Kidney (tissue), 14 donors: Measurements from ENCODE around the gene PUDP. TPM values are rescaled to one million over a fixed set of nuclear protein-coding genes. Genes with fewer than 3 reads are reported as not detected.

Experiments
- DNase-seq, 5 donors: peaks; one replicate each; pipeline ENCODE4 v3.0.0-alpha.2; 2013 to 2020
- FAIRE-seq: peaks from 2 replicates; lab custom pipeline; 2012; peaks lifted over from hg19 to GRCh38; lab: Jason Lieb, UNC
- H3K27ac ChIP-seq, 2 donors: one replicate each; pipeline ENCODE4 v1.7.0; 2013; ENCODE audit warnings: low read depth in 2 of 2, low read length in 2 of 2, inconsistent platforms in 1 of 2
- H3K27me3 ChIP-seq: one replicate; pipeline ENCODE4 v1.7.1; 2013; ENCODE audit warnings: low read length, inconsistent platforms; ENCODE audit not compliant: control insufficient read depth, insufficient read depth
- H3K36me3 ChIP-seq, 3 donors: one replicate each; pipeline versions ENCODE4 v1.7.0 to v1.7.1; 2013; ENCODE audit warnings: low read length in 3 of 3, control low read depth in 1 of 3, inconsistent platforms in 1 of 3; ENCODE audit not compliant: insufficient read depth in 3 of 3, control insufficient read depth in 2 of 3
- H3K4me1 ChIP-seq, 3 donors: one replicate each; pipeline versions ENCODE4 v1.7.0 to v1.7.1; 2013; ENCODE audit warnings: low read length in 3 of 3, inconsistent platforms in 1 of 3, low read depth in 1 of 3; ENCODE audit not compliant: control insufficient read depth in 2 of 3, insufficient read depth in 2 of 3
- H3K4me3 ChIP-seq, 3 donors: one replicate each; pipeline versions ENCODE4 v1.7.0 to v1.8.1; 2013; ENCODE audit warnings: low read length in 3 of 3, control low read depth in 1 of 3, inconsistent platforms in 1 of 3
- H3K9ac ChIP-seq, 3 donors: one replicate each; pipeline versions ENCODE4 v1.7.0 to v1.7.1; 2013; ENCODE audit warnings: low read length in 3 of 3, control low read depth in 1 of 3, inconsistent platforms in 1 of 3
- H3K9me3 ChIP-seq, 3 donors: one replicate each; pipeline versions ENCODE4 v1.7.0 to v1.7.1; 2013; ENCODE audit warnings: low read length in 3 of 3, control low read depth in 1 of 3, inconsistent platforms in 1 of 3; ENCODE audit not compliant: control insufficient read depth in 2 of 3, insufficient read depth in 1 of 3
- intact Hi-C: fragments of 100-400 bp; cut with DNase I; formaldehyde crosslinking; loops from one replicate; pipeline ENCODE4 v1.11.1; 2022
- polyA plus RNA-seq: library from polyadenylated mRNA; stranded (reverse); fragments of 350-450 nt; fragmentation: Illumina TruSeq; extraction: RNeasy Lipid Tissue Mini Kit (QIAGEN cat#74804); gene quantifications from one replicate; pipeline ENCODE4 v1.2.3, GENCODE V29; 2014; ENCODE audit warnings: low read depth, low replicate concordance; ENCODE audit not compliant: insufficient read depth
- total RNA-seq: library from RNA; stranded (reverse); fragmentation: NEBNext Ultra II Directional; extraction: Animal tissue kit (Norgen Biotek cat#: 25700); gene quantifications from one replicate; pipeline ENCODE4 v1.2.1, GENCODE V29; 2021
- TF ChIP-seq, protein P1 (sequence below): IDR thresholded peaks from 3 replicates; pipeline ENCODE4 v1.5.1; 2012; ENCODE audit warnings: mild to moderate bottlenecking, moderate library complexity, borderline replicate concordance; ENCODE audit not compliant: insufficient read depth; ENCODE audit errors: extremely low read depth
- donor health status: control.
- donor health status: control.
- donor health status: control.
- donor health status: control.
- donor health status: control.
- donor health status: DM: yes; HTN: yes; CAD: no.
- donor health status: Normal renal cell carcinoma (clear cell type).

The PUDP gene
- total and polyA plus RNA-seq, 2 donors from 2014 or later: 17.4 to 31.0 TPM

DNA sequence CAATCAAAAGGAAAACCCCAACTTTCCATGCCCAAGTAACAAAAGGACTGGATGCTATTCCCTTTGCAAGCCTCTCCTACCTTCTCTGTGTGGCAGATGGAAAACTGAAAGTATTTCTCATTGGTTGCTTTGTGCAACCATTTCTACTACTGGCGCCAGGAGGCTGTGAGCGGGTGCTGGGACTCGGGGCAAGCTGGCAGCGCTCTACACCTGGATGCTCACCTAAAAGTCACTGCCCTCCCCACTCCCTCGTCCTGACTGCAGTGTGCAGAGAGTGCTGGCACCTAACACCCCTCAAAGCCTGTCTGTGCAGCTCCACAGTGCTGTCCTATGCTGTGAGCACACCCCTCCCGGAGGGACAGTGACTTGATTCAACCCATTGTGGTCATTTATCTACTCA, 54.6 kb downstream of the PUDP start:
- Histone ChIP-seq H3K36me3 (no peaks in the 10 kb centered on the region), H3K9ac (no peak overlapping the region), H3K27ac (no peak overlapping the region), H3K4me1 (no peaks in the 10 kb centered on the region), H3K27me3 (no peaks in the 10 kb centered on the region), H3K9me3 (no peaks in the 10 kb centered on the region), H3K4me3 (no peak overlapping the region)
- DNase-seq: no peak
- no peak for FAIRE-seq
- intact Hi-C loops: no loop called here
- TF ChIP-seq, protein P1, sequence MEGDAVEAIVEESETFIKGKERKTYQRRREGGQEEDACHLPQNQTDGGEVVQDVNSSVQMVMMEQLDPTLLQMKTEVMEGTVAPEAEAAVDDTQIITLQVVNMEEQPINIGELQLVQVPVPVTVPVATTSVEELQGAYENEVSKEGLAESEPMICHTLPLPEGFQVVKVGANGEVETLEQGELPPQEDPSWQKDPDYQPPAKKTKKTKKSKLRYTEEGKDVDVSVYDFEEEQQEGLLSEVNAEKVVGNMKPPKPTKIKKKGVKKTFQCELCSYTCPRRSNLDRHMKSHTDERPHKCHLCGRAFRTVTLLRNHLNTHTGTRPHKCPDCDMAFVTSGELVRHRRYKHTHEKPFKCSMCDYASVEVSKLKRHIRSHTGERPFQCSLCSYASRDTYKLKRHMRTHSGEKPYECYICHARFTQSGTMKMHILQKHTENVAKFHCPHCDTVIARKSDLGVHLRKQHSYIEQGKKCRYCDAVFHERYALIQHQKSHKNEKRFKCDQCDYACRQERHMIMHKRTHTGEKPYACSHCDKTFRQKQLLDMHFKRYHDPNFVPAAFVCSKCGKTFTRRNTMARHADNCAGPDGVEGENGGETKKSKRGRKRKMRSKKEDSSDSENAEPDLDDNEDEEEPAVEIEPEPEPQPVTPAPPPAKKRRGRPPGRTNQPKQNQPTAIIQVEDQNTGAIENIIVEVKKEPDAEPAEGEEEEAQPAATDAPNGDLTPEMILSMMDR: no peak

DNA sequence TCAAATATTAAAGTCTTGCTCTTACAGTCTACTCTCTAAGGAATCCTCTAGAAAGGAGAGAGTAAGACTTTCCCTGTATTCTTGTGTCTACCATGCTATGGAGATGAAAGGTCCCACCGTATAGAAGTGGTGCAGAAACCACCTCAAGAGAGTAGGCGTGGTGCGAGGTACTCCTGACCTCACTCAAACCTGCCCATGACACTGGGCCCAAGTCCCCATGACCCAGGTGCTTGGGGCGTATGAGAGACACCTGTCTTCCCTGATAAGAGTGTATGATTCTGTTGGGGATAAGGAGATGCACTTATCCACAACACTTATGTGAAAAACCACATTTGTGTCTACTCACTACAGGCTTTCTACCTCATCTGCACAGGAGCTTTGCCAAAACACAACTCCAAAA, 55.4 kb downstream of the PUDP start:
- DNase-seq (no peak), FAIRE-seq (no peak)
- Histone ChIP-seq H3K9ac (no peak overlapping the region), H3K9me3 (no peaks in the 10 kb centered on the region), H3K36me3 (no peaks in the 10 kb centered on the region), H3K27me3 (no peaks in the 10 kb centered on the region), H3K4me3 (no peak overlapping the region), H3K27ac (no peak overlapping the region), H3K4me1 (no peaks in the 10 kb centered on the region)
- intact Hi-C loops: no loop called here
- TF ChIP-seq, protein P1: no peak

GRCh38 chrX:7091923-7092322, 56.0 kb downstream of the PUDP start:
- Histone ChIP-seq H3K4me1 (no peaks in the 10 kb centered on the region), H3K27ac (no peak overlapping the region), H3K36me3 (no peaks in the 10 kb centered on the region), H3K4me3 (no peak overlapping the region), H3K27me3 (no peaks in the 10 kb centered on the region), H3K9me3 (no peaks in the 10 kb centered on the region), H3K9ac (no peak overlapping the region)
- intact Hi-C loops: no loop called here
- DNase-seq (no peak), FAIRE-seq (peak; percentile 41)
- TF ChIP-seq, protein P1: no peak

- intact Hi-C loops: no loop called here
- no peaks in the 10 kb centered on the region for H3K4me1 ChIP-seq
- DNase-seq: no peak
- FAIRE-seq: no peak
- H3K27me3 ChIP-seq: no peaks in the 10 kb centered on the region
- H3K9ac ChIP-seq: no peak overlapping the region
- H3K27ac ChIP-seq: no peak overlapping the region
- H3K36me3 ChIP-seq: no peaks in the 10 kb centered on the region
- no peak overlapping the region for H3K4me3 ChIP-seq
- H3K9me3 ChIP-seq: no peaks in the 10 kb centered on the region
- TF ChIP-seq, protein P1: no peak
Observed at GRCh38 chrX:7090641-7091040, 57.3 kb downstream of the PUDP start.
